ENCODE results near the gene ZNF518A. TPM values are rescaled to one million over a fixed set of nuclear protein-coding genes. Genes with fewer than 3 reads are reported as not detected.

ZNF518A gene
- total RNA-seq, 1 experiment from 2014 or later = 36.7 TPM

DNA sequence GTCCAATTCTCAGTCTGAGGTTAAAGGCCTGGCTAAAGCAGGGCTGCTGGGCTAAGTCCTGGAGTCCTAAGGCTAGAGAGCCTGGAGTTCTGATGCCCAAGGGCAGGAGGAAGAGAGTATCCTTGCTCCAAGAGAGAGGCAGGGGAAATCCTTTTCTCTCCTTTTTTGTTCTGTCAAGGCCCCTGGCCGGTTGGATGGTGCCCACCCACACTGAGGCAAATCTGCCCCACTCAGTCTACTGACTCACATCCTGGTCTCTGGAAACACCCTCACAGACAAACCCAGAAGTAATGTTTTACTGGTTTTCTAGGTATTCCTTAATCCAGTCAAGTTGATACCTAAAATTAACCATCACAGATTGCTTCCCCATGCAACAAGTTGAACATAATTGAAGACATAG lies 23.0 kb downstream of the ZNF518A start:
- BruUV-seq (replicated peaks) = no TSS peak
- H3K9me2 ChIP-seq (ENCODE audit: insufficient read depth) = no peaks in the 10 kb centered on the region
- RAD21 ChIA-PET (ENCODE audit: low non-redundant PET in 1 of 2, low total read pairs in 2 of 2, uncharacterized antibody in 2 of 2, unreplicated experiment in 2 of 2) = no interaction called here
- H3K4me1 ChIP-seq (ENCODE audit: control insufficient read depth in 1 of 2, insufficient read depth in 2 of 2, low read length in 2 of 2) = no peaks in the 10 kb centered on the region
- H4K20me1 ChIP-seq (ENCODE audit: insufficient read depth) = no peaks in the 10 kb centered on the region
- no peak for TF ChIP-seq RAD21 (IDR thresholded peaks at IDR 0.05; ENCODE audit: low read depth)
- TF ChIP-seq CEBPB (IDR thresholded peaks at IDR 0.05; ENCODE audit: low read depth) = no peak
- TF ChIP-seq EZH2phosphoT487 (IDR thresholded peaks at IDR 0.05; ENCODE audit: borderline replicate concordance) = no peak
- TF ChIP-seq SIN3A (IDR thresholded peaks at IDR 0.05; ENCODE audit: low read depth) = no peak
- no peak for TF ChIP-seq SP1 (IDR thresholded peaks at IDR 0.05; ENCODE audit: low read depth)
- H3K9ac ChIP-seq (ENCODE audit: low read length) = no peak overlapping the region
- no peaks in the 10 kb centered on the region for H3K9me3 ChIP-seq (ENCODE audit: control insufficient read depth in 1 of 2, insufficient read depth in 1 of 2, low read depth in 1 of 2, low read length in 2 of 2)
- CTCF ChIA-PET = no interaction called here
- H3K79me2 ChIP-seq (ENCODE audit: insufficient read depth, low read length) = peaks cover 27% of the 10 kb centered on the region
- DNase-seq (ENCODE audit: low read depth, low spot score) (no peak), ATAC-seq (no peak)
- no peaks in the 10 kb centered on the region for H3K27me3 ChIP-seq (ENCODE audit: insufficient read depth, low read length)
- H3K4me2 ChIP-seq (ENCODE audit: low read length) = no peak overlapping the region
- H3K27ac ChIP-seq (ENCODE audit: low read depth, low read length) = no peak overlapping the region
- no peak overlapping the region for H2AFZ ChIP-seq (ENCODE audit: low read depth, low read length, poor library complexity, severe bottlenecking)
- no peak overlapping the region for H3K4me3 ChIP-seq (replicated peaks in 1 of 2; ENCODE audit: low read depth in 1 of 2, low read length in 2 of 2)
- H3K36me3 ChIP-seq (ENCODE audit: control insufficient read depth in 1 of 2, insufficient read depth in 2 of 2, low read length in 2 of 2) = peaks cover 28 to 41% of the 10 kb centered on the region in 2 experiments
- intact Hi-C loops (cut with micrococcal nuclease) = no loop called here
- POLR2A ChIA-PET = no interaction called here

DNA sequence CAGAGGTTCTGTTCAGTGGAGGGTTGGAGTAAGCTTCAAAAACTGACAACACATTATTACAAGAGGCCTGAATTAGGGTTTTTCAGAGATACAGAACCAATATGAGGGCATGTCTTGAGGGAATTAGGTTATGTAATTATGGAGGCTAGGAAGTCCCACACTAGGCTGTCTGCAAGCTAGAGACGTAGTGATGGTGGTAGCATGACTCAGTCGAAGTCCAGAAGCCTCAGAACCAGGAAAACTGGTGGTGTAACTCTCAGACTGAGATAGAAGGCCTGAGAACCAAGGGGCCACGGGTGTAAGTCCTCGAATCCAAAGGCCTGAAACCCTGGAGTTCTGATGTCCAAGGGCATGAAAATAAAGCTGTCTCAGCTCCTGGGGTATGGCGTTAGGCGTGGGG lies 35.6 kb downstream of the ZNF518A start:
- Histone ChIP-seq H3K9me2 (ENCODE audit: insufficient read depth) (no peaks in the 10 kb centered on the region), H3K79me2 (ENCODE audit: insufficient read depth, low read length) (no peaks in the 10 kb centered on the region), H3K4me1 (ENCODE audit: control insufficient read depth in 1 of 2, insufficient read depth in 2 of 2, low read length in 2 of 2) (no peaks in the 10 kb centered on the region), H3K9me3 (ENCODE audit: control insufficient read depth in 1 of 2, insufficient read depth in 1 of 2, low read depth in 1 of 2, low read length in 2 of 2) (0 out of 4 replicates have a peak, but pooled peaks cover 0 to 5% of the 10 kb centered on the region in 2 experiments), H2AFZ (ENCODE audit: low read depth, low read length, poor library complexity, severe bottlenecking) (no peak overlapping the region), H3K27ac (ENCODE audit: low read depth, low read length) (no peak overlapping the region), H3K36me3 (ENCODE audit: control insufficient read depth in 1 of 2, insufficient read depth in 2 of 2, low read length in 2 of 2) (peaks cover 0 to 11% of the 10 kb centered on the region in 2 experiments; a peak in 1 of 4 replicates), H3K27me3 (ENCODE audit: insufficient read depth, low read length) (no peaks in the 10 kb centered on the region), H3K4me2 (ENCODE audit: low read length) (no peak overlapping the region), H4K20me1 (ENCODE audit: insufficient read depth) (no peaks in the 10 kb centered on the region), H3K4me3 (replicated peaks in 1 of 2; ENCODE audit: low read depth in 1 of 2, low read length in 2 of 2) (no peak overlapping the region), H3K9ac (ENCODE audit: low read length) (no peak overlapping the region)
- no peak for DNase-seq (ENCODE audit: low read depth, low spot score)
- intact Hi-C loops (cut with micrococcal nuclease) = no loop called here
- ChIA-PET CTCF (no interaction called here), RAD21 (ENCODE audit: low non-redundant PET in 1 of 2, low total read pairs in 2 of 2, uncharacterized antibody in 2 of 2, unreplicated experiment in 2 of 2) (no interaction called here), POLR2A (no interaction called here)
- BruUV-seq (replicated peaks) = no TSS peak
- ATAC-seq = no peak
- TF ChIP-seq, protein P1, sequence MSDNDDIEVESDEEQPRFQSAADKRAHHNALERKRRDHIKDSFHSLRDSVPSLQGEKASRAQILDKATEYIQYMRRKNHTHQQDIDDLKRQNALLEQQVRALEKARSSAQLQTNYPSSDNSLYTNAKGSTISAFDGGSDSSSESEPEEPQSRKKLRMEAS (IDR thresholded peaks at IDR 0.05) = no peak
- TF ChIP-seq POLR2A (IDR thresholded peaks at IDR 0.05; ENCODE audit: borderline replicate concordance, extremely low read depth, insufficient read depth, insufficient read length) (no peak), SIN3A (IDR thresholded peaks at IDR 0.05; ENCODE audit: low read depth) (no peak), SP1 (IDR thresholded peaks at IDR 0.05; ENCODE audit: low read depth) (no peak), EZH2 (IDR thresholded peaks at IDR 0.05) (no peak), FOSL1 (IDR thresholded peaks at IDR 0.05; ENCODE audit: low read depth) (no peak), EZH2phosphoT487 (IDR thresholded peaks at IDR 0.05; ENCODE audit: borderline replicate concordance) (no peak), YY1 (IDR thresholded peaks at IDR 0.05; ENCODE audit: extremely low read depth, insufficient replicate concordance, low read depth, low read length) (no peak), SRF (IDR thresholded peaks at IDR 0.05; ENCODE audit: low read depth) (no peak), CBX3 (IDR thresholded peaks at IDR 0.05; ENCODE audit: low read depth) (no peak), TCF7L2 (IDR thresholded peaks at IDR 0.05; ENCODE audit: borderline replicate concordance, extremely low read depth, insufficient read depth, insufficient read length) (no peak), RAD21 (IDR thresholded peaks at IDR 0.05; ENCODE audit: low read depth) (no peak), ZNF274 (IDR thresholded peaks at IDR 0.05; ENCODE audit: low read depth, low read length) (no peak), REST (IDR thresholded peaks at IDR 0.05; ENCODE audit: low read depth) (no peak), POLR2AphosphoS5 (IDR thresholded peaks at IDR 0.05; ENCODE audit: low read depth, low read length) (no peak), EGR1 (IDR thresholded peaks at IDR 0.05; ENCODE audit: low read depth) (no peak), JUND (IDR thresholded peaks at IDR 0.05) (no peak), ELF1 (IDR thresholded peaks at IDR 0.05; ENCODE audit: borderline replicate concordance, low read depth) (no peak)
- TF ChIP-seq, protein P2, sequence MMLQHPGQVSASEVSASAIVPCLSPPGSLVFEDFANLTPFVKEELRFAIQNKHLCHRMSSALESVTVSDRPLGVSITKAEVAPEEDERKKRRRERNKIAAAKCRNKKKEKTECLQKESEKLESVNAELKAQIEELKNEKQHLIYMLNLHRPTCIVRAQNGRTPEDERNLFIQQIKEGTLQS (IDR thresholded peaks at IDR 0.05) = no peak

All from HCT116 (cell line).